ENCODE measurements around the gene PCDHB14. TPM values are rescaled to one million over a fixed set of nuclear protein-coding genes. Genes with fewer than 3 reads are reported as not detected.

The PCDHB14 gene
- 0.61 and 0.65 TPM in 2 replicates for total RNA-seq

GRCh38 chr5:141223112-141223783 is at the start of gene PCDHB14:
Gene PCDHB14 (plus strand): TSS chr5:141223343. CDS start chr5:141223506, 163 bp downstream.

GRCh38 chr5:141177577-141178191 is 45.5 kb upstream of the PCDHB14 start, which contains the start of gene PCDHB8:
Gene PCDHB8 (plus strand): TSS chr5:141177790. CDS start chr5:141178035, 245 bp downstream.

DNA sequence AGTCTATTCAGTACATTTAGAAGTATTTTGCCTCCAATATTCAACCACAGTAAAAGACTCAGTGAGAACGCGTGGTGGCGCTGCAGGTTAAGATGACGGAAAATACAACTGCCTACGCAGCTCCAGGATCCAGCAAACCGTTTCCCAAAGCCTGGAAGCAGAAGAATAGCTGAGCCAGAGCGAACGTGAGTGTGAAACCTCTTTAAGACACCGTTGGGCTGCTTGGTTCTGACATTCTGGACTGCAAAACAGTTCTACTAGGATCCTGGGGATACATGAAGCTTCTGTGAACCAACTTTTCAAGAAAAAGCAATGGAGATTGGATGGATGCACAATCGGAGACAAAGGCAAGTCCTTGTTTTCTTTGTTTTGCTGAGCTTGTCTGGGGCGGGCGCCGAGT is 40.9 kb upstream of the PCDHB14 start, which contains the start of gene PCDHB16:
Gene PCDHB16, plus strand, starts transcription at position 140 of the 400 bp plus-strand sequence. Its CDS starts 173 bp downstream, at position 313.

GRCh38 chr5:141186897-141187512 is 36.1 kb upstream of the PCDHB14 start, which contains the start of gene PCDHB9:
Gene PCDHB9 (plus strand): TSS chr5:141187161. CDS start chr5:141187319, 158 bp downstream.

DNA sequence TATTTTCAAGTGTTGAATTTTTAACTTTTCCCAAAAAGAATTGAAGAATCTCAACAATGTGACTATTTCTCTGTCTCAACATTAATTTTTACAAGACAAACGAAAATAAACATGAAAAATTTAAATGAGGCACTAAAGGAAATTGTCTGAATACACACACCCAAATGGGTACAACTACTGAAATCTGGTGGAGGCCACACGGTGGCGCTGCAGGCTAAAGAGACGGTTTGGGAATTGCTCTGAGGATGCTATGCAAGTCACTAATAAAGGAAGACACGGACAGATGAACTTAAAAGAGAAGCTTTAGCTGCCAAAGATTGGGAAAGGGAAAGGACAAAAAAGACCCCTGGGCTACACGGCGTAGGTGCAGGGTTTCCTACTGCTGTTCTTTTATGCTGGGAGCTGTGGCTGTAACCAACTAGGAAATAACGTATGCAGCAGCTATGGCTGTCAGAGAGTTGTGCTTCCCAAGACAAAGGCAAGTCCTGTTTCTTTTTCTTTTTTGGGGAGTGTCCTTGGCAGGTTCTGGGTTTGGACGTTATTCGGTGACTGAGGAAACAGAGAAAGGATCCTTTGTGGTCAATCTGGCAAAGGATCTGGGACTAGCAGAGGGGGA is 30.9 kb upstream of the PCDHB14 start, which contains the start of gene PCDHB10:
Gene PCDHB10, plus strand, starts transcription at position 244 of the 616 bp plus-strand sequence. Its CDS starts 200 bp downstream, at position 444.

GRCh38 chr5:141199359-141200235 is 23.5 kb upstream of the PCDHB14 start, which contains the start of gene PCDHB11:
Gene PCDHB11 (plus strand): TSS chr5:141199627. CDS start chr5:141199775, 148 bp downstream.

GRCh38 chr5:141208478-141208877 is 14.7 kb upstream of the PCDHB14 start, which contains the start of gene PCDHB12:
Gene PCDHB12 (plus strand): TSS chr5:141208719. CDS start chr5:141208908, 189 bp downstream.

GRCh38 chr5:141213656-141214339 is 9.3 kb upstream of the PCDHB14 start, which contains the start of gene PCDHB13:
Gene PCDHB13 (plus strand): TSS chr5:141213919. CDS start chr5:141214124, 205 bp downstream.

DNA sequence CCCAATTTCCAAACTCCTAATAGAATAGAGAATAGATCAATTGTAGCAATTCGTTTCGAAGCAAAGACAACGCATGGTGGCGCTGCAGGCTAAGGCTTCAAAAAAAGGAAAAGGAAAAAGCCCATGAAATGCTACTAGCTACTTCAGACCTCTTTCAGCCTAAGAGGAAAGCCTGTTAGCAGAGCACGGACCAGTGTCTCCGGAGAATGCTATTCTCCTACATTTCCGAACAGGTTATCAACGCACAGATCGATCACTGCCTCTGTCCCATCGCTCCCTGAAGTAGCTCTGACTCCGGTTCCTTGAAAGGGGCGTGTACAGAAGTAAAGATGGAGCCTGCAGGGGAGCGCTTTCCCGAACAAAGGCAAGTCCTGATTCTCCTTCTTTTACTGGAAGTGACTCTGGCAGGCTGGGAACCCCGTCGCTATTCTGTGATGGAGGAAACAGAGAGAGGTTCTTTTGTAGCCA is 22.1 kb downstream of the PCDHB14 start, which contains the start of gene PCDHB15:
Gene PCDHB15, plus strand, starts transcription at position 146 of the 468 bp plus-strand sequence. Its CDS starts 184 bp downstream, at position 330.

Other genes with a start within 250 kb of the PCDHB14 start
- not detected in 2 replicates for gene PCDHB1, start 172.0 kb upstream of the PCDHB14 start, total RNA-seq
- gene PCDHB2, start 128.7 kb upstream of the PCDHB14 start, total RNA-seq: under 0.01 and 0.32 TPM in 2 replicates
- gene PCDHB3, start 122.9 kb upstream of the PCDHB14 start, total RNA-seq: under 0.01 TPM in 1 of 2 replicates, not detected in the other
- gene PCDHB4, start 101.5 kb upstream of the PCDHB14 start, total RNA-seq: under 0.01 and 0.15 TPM in 2 replicates
- under 0.01 and 0.46 TPM in 2 replicates for gene PCDHB5, start 88.1 kb upstream of the PCDHB14 start, total RNA-seq
- gene PCDHB6, start 73.3 kb upstream of the PCDHB14 start, total RNA-seq: not detected in 2 replicates
- gene PCDHB7, start 50.7 kb upstream of the PCDHB14 start, total RNA-seq: under 0.01 TPM in 1 of 2 replicates, not detected in the other
- gene PCDHB8, start 45.6 kb upstream of the PCDHB14 start, total RNA-seq: under 0.01 and 0.15 TPM in 2 replicates
- gene PCDHB16, start 41.0 kb upstream of the PCDHB14 start, total RNA-seq: under 0.01 TPM in 2 replicates
- gene PCDHB9, start 36.2 kb upstream of the PCDHB14 start, total RNA-seq: 0.15 TPM in 1 of 2 replicates, not detected in the other
- gene PCDHB10, start 31.0 kb upstream of the PCDHB14 start, total RNA-seq: 0.30 and 0.32 TPM in 2 replicates
- gene PCDHB11, start 23.7 kb upstream of the PCDHB14 start, total RNA-seq: under 0.01 and 0.15 TPM in 2 replicates
- under 0.01 TPM in 1 of 2 replicates, not detected in the other for gene PCDHB12, start 14.6 kb upstream of the PCDHB14 start, total RNA-seq
- gene PCDHB13, start 9.4 kb upstream of the PCDHB14 start, total RNA-seq: 0.15 and 0.65 TPM in 2 replicates
- 0.32 and 0.46 TPM in 2 replicates for gene PCDHB15, start 22.1 kb downstream of the PCDHB14 start, total RNA-seq
- 0.15 TPM in 1 of 2 replicates, not detected in the other for gene SLC25A2, start 80.7 kb downstream of the PCDHB14 start, total RNA-seq
- 76.7 and 85.6 TPM in 2 replicates for gene TAF7, start 97.4 kb downstream of the PCDHB14 start, total RNA-seq
- under 0.01 and 0.32 TPM in 2 replicates for gene PCDHGA1, start 107.2 kb downstream of the PCDHB14 start, total RNA-seq
- gene PCDHGA2, start 115.4 kb downstream of the PCDHB14 start, total RNA-seq: 0.46 and 0.65 TPM in 2 replicates
- gene PCDHGA3, start 120.5 kb downstream of the PCDHB14 start, total RNA-seq: 0.15 and 0.32 TPM in 2 replicates
- gene PCDHGB1, start 126.8 kb downstream of the PCDHB14 start, total RNA-seq: under 0.01 and 0.65 TPM in 2 replicates
- gene PCDHGA4, start 131.7 kb downstream of the PCDHB14 start, total RNA-seq: 1.7 and 1.9 TPM in 2 replicates
- gene PCDHGB2, start 136.7 kb downstream of the PCDHB14 start, total RNA-seq: 0.46 and 0.65 TPM in 2 replicates
- 0.30 and 0.32 TPM in 2 replicates for gene PCDHGA5, start 140.8 kb downstream of the PCDHB14 start, total RNA-seq
- gene PCDHGB3, start 146.9 kb downstream of the PCDHB14 start, total RNA-seq: 0.46 and 1.3 TPM in 2 replicates
- 0.76 and 0.97 TPM in 2 replicates for gene PCDHGA6, start 150.5 kb downstream of the PCDHB14 start, total RNA-seq
- 0.65 and 0.91 TPM in 2 replicates for gene PCDHGA7, start 159.4 kb downstream of the PCDHB14 start, total RNA-seq
- 4.9 and 10.1 TPM in 2 replicates for gene PCDHGB4, start 164.4 kb downstream of the PCDHB14 start, total RNA-seq
- 0.46 and 0.97 TPM in 2 replicates for gene PCDHGA8, start 169.3 kb downstream of the PCDHB14 start, total RNA-seq
- 6.1 and 9.1 TPM in 2 replicates for gene PCDHGB5, start 174.6 kb downstream of the PCDHB14 start, total RNA-seq
- 0.76 and 0.97 TPM in 2 replicates for gene PCDHGA9, start 179.4 kb downstream of the PCDHB14 start, total RNA-seq
- 0.97 and 1.1 TPM in 2 replicates for gene PCDHGB6, start 184.7 kb downstream of the PCDHB14 start, total RNA-seq
- gene PCDHGA10, start 189.6 kb downstream of the PCDHB14 start, total RNA-seq: 2.3 TPM in 2 replicates
- 2.9 and 3.3 TPM in 2 replicates for gene PCDHGB7, start 194.3 kb downstream of the PCDHB14 start, total RNA-seq
- gene PCDHGA11, start 197.7 kb downstream of the PCDHB14 start, total RNA-seq: 5.3 and 5.8 TPM in 2 replicates
- 5.2 and 5.9 TPM in 2 replicates for gene PCDHGA12, start 207.2 kb downstream of the PCDHB14 start, total RNA-seq

Measured in epithelial cell of umbilical artery (primary cell).